Activated CD8-positive, alpha-beta memory T cell treated with anti-CD3 and anti-CD28 coated beads for 1 hour (primary cell): ENCODE results near the gene SLC37A3.

ENCODE experiments used
- DNase-seq, 2 donors: peaks; one replicate each; pipeline ENCODE4 v3.0.0-alpha.2; 2020; ENCODE audit warnings: low read depth in 1 of 2; ENCODE audit errors: extremely low read depth in 1 of 2

SLC37A3 gene

DNA sequence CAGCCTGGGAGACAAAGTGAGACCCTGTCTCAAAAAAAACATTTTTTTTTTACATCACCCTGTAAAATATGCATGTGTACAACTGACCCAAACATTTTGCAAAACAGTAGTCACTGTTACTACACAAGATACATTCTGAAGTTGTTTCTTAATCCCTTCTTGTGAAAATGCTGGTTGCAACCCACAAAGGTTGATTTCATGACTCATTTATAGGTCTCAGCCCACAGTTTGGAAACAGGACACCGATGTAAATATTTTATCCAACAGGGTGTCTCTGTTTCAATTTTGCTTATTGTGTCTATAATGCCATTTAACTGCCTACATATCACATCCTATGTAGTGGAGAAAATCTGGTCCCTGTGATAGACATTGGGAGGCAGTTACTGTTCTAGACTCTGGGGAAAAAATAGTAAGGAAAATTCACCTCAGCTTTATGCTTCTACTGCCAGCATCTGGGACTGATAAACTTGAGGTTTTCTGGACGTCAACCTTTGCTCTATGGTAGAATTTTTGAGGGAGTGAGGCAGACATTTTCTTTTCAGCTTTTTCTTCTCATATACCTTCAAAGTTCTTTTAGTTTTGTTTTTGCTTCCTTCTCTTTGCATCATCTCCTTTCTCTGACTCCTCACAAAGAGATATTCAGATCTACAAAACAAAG, 4.0 kb upstream of the SLC37A3 start:
- no peak for DNase-seq

- DNase-seq: no peak
Observed at GRCh38 chr7:140400381-140400780, 2.1 kb upstream of the SLC37A3 start.

DNA sequence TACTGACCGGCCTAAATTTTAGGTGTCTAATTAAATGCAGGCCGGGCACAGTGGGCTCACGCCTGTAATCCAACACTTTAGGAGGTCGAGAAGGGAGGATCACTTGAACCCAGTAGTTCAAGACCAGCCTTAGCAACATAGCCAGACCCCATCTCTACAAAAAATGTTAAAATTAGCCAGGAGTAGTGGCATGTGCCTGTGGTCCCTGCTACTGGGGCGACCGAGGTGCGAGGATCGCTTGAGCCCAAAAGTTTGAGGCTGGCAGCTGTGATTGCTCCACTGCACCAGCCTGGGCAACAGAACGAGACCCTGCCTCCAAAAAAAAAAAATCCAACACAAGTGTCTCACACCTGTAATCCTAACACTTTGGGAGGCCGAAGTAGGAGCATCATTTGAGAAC, 491 bp upstream of the SLC37A3 start:
- DNase-seq: no peak

DNA sequence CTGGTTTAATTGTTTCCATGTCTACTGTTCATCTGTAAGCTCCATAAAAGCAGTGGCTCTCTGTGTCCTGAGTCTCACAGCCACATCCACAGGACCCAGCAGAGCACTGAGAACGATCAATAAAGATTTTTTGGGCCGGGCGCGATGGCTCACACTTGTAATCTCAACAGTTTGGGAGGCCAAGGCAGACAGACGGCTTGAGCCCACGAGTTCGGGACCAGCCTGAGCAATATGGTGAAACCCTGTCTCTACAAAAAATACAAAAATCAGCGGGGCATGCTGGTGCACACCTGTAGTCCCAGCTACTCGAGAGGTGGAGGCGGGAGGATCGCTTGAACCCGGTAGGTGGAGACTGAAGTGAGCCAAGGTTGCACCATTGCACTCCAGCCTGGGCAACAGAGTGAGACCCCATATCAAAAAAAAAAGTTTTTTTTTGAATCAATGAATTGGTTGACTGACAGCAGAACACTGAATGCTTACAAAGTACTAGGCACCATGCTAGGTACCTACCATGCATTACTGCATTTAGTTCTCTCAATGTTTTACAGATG, 4.5 kb downstream of the SLC37A3 start:
- no peak for DNase-seq

GRCh38 chr7:140391634-140392033, 6.7 kb downstream of the SLC37A3 start:
- no peak for DNase-seq

- no peak for DNase-seq
Observed at GRCh38 chr7:140390466-140391190, 7.7 kb downstream of the SLC37A3 start.

- no peak for DNase-seq
Observed at GRCh38 chr7:140390034-140390433, 8.3 kb downstream of the SLC37A3 start.

- no peak for DNase-seq
Observed at GRCh38 chr7:140389445-140389844, 8.9 kb downstream of the SLC37A3 start.

GRCh38 chr7:140384894-140385545, 13.3 kb downstream of the SLC37A3 start:
- no peak for DNase-seq

GRCh38 chr7:140383954-140384713, 14.2 kb downstream of the SLC37A3 start:
- no peak for DNase-seq

GRCh38 chr7:140375892-140376730, 22.2 kb downstream of the SLC37A3 start:
- DNase-seq: no peak

DNA sequence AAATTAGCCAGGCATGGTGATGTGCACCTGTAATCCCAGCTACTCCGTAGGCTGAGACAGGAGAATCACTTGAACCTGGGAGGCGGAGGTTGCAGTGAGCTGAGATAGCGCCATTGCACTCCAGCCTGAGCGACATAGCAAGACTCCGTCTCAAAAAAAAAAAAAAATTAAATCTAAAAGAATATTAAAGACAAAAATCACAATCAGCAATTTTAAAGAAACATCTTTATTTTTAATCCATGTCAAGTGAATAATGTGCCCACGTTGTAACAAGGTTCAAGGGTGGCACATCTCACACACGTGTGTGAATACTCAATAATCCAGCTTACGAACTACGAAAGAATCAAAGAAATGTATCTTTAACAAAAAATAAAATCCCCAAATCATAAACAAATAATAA, 23.0 kb downstream of the SLC37A3 start:
- no peak for DNase-seq

DNA sequence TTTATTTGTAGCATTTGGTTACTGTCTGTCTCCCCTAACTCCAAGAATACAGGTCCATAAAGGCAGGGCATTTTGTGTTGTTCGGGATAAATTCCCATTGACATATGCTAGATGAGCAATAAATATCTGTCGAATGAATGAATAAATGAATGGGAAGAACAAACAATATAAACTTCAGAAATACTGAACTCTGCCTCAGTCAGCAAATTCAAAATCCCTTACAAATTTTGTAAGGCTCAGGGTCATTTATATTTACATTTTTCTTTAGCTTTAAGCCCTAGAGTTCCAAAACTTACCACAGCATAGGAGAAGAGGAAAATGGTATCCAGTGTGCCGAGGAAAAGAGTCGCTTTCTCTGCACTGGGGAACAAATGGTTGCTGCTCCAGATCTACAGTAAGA, 29.0 kb downstream of the SLC37A3 start:
- no peak for DNase-seq

- no peak for DNase-seq
Observed at GRCh38 chr7:140367528-140367927, 30.8 kb downstream of the SLC37A3 start.

- no peak for DNase-seq
Observed at GRCh38 chr7:140364819-140365218, 33.5 kb downstream of the SLC37A3 start.

- no peak for DNase-seq
Observed at GRCh38 chr7:140360697-140361229, 37.6 kb downstream of the SLC37A3 start.

- DNase-seq: no peak
Observed at GRCh38 chr7:140358412-140359051, 39.8 kb downstream of the SLC37A3 start.

GRCh38 chr7:140358024-140358411, 40.3 kb downstream of the SLC37A3 start:
- no peak for DNase-seq

GRCh38 chr7:140350056-140350455, 48.3 kb downstream of the SLC37A3 start:
- no peak for DNase-seq
